Germinal center (tissue), 1 donor: Measurements from ENCODE around the gene GSTM5.
A peak's percentile ranks its signal among the peaks of the same experiment; 100 is the strongest.
"Not testable (repeated sequence)": the region's sequence is repeated elsewhere in the genome, so short reads cannot be mapped to it uniquely, and the experiment has no call there.

Experiments used
- DNase-seq: peaks from one replicate; pipeline ENCODE4 v3.0.0; 2012; ENCODE audit warnings: mixed read lengths, low spot score

GSTM5 gene

DNA sequence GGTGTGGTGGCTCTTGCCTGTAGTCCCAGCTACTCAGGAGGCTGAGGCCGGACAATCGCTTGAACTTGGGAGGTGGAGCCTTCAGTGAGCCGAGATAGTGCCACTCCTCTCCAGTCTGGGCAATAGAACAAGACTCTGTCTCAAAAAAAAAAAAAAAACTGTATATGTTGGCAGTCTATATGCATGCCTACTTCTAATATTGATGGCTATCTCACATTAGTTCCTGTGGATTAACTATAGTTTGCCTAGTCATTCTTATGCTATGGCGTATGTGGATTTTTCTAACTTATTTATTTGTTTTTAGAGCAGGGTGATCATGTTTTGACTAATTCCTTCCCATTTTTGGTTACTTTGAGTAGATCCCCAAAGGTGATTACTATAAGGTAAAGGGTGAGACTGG is 15.0 kb upstream of the GSTM5 start:
- no peak for DNase-seq

DNA sequence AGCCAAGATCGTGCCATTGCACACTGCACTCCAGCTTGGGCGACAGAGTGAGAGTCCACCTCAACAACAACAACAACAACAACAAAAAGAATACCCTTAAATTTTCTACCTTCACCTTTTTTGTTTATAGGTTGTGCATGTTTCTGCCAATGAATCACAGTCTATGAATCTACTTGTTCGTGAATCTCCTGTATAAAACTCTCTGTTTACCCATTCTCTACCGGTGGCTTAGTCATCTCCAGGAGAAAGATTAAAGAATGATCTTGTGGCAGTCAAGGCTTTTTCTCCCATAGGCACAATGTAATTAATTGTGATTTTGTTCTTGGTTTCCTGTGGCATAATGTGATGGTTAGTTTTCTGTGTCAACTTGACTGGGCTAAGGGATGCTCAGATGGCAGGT is 14.2 kb upstream of the GSTM5 start:
- not testable (repeated sequence) for DNase-seq

DNA sequence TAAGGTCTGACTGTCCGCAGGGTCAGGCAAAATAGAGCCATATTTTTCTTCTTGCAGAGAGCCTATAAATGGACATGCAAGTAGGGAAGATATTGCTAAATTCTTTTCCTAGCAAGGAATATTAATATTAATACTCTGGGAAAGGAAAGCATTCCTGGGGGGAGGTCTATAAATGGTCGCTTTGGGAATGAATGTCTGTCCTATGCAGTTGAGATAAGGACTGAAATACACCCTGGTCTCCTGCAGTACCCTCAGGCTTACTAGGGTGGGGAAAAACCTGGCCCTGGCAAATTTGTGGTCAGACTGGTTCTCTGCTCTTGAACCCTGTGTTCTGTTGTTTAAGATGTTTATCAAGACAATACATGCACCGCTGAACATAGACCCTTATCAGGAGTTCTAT is 9.1 kb upstream of the GSTM5 start:
- DNase-seq, result not testable (repeated sequence)

DNA sequence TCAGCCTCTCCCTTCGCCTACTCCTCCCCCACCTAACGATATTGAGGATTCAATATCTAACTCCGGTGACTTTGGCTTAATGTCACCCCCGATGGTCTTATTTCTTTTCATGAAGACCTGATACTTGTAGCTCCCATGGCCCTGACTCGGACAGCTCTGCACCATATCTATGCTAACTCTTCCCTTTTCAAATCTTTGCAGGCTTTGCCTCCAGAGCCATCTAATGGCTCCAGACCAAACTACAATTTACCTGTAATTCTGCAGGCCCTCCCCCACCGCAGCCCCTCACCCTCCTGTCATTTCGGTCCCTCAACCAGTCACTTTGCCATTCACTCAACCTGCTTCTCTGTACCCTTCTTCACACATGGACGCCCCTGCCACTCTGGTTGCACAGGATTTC is 7.9 kb upstream of the GSTM5 start:
- no peak for DNase-seq

DNA sequence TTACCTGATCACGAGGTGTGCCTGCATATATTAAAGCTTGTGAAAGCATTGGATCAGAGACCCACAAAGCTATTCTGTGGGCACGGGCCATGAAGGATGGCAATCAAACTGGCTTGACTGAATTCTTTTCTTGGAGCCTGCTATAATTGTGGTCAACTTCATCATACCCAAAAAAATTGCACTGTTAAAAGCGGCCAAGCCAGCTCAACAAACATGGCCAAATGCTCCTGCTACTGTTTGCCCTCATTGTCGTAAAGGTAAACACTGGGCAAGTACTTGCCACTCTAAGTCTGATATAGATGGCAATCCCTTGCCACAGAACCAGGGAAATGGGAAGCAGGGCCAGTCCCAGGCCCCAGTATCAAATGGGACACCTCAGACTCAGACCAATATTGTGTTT is 6.6 kb upstream of the GSTM5 start:
- DNase-seq, result no peak

DNA sequence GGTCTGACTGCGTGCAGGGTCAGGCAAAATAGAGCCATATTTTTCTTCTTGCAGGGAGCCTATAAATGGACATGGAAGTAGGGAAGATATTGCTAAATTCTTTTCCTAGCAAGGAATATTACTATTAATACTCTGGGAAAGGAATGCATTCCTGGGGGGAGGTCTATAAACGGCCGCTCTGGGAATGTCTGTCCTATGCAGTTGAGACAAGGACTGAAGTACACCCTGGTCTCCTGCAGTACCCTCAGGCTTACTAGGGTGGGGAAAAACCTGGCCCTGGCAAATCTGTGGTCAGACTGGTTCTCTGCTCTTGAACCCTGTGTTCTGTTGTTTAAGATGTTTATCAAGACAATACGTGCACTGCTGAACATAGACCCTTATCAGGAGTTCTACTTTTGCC is 3.1 kb upstream of the GSTM5 start:
- not testable (repeated sequence) for DNase-seq

DNA sequence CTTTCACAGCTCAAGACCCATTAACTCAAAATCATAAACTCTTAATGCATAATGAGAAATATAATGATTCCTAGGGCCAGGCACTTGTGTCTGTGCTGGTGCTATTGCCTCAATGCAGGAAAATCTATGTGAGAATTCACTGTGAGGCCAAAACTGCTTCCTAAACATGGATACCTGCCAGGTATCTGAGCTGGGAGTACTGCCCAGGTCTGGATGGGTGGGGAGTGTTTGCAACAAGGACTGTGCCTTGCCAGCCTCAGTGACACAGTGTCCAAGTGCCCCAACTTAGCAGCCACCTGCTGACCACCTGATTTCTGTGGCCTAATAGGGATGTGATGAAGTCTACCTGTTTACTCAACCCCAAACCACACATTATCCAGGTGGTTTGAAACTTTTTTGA is 2.2 kb upstream of the GSTM5 start:
- DNase-seq, result not testable (repeated sequence)

DNA sequence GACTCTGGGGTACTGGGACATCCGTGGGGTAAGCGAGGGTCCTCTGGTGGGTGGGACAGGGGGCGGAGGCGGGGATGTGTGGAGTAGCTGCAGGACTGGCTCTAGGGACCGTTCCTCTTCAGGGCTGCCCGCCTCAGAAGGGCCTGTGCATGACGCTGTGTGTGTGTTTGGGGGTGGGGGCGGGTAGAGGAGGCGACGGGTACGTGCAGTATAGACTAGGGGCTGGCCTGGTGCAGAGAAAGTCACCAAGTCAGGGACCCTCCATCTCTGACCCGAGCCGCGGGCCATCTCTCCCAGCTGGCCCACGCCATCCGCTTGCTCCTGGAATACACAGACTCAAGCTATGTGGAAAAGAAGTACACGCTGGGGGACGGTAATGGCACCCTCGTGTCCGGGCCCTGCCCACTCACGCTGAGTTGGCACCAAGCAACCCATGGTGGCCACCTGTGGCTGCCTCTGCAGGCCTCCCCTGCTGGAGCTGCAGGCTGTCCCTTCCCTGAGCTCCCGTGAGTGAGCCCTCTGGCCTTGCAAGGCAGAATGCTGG is 342 bp downstream of the GSTM5 start:
- DNase-seq, result peak; percentile 1

DNA sequence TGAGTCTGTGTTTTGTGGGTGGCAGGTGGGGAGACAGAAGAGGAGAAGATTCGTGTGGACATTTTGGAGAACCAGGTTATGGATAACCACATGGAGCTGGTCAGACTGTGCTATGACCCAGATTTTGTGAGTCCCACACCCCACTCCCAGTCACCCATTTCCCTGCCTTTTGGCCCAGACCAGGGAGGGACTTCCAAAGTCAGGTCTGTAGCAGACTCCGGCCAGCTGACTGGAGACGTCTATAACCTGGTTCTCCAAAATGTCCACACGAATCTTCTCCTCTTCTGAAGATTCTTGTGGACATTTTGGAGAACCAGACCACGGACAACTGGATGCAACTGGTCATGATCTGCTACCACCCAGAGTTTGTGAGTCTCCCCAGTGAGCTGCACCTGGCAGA is 1.6 kb downstream of the GSTM5 start:
- DNase-seq, result peak; percentile 0

DNA sequence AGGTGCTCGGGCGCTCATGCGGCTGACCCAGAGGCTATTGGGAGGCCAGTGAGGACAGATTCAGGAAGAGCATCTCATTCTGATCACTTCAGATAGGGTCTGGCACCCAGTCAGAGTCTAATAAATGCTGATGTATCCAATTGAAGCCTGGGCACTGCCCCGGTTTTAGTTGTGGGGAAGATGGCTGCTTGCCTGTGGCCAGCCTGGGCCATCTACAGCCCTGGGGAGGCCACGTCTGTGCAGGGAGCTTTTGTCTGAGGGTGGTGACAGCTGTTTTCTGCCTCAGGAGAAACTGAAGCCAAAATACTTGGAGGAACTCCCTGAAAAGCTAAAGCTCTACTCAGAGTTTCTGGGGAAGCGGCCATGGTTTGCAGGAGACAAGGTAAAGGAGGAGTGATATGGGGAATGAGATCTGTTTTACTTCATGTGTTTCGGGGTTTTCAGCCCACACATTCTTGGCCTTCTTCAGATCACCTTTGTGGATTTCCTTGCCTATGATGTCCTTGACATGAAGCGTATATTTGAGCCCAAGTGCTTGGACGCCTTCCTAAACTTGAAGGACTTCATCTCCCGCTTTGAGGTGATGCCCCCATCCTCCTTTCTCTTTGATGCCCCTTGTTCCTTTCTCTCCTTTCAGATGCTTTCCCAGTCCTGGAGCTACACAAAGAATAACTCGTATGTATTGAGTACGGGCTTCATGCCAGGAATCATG is 2.8 kb downstream of the GSTM5 start:
- DNase-seq, result peak; percentile 0

DNA sequence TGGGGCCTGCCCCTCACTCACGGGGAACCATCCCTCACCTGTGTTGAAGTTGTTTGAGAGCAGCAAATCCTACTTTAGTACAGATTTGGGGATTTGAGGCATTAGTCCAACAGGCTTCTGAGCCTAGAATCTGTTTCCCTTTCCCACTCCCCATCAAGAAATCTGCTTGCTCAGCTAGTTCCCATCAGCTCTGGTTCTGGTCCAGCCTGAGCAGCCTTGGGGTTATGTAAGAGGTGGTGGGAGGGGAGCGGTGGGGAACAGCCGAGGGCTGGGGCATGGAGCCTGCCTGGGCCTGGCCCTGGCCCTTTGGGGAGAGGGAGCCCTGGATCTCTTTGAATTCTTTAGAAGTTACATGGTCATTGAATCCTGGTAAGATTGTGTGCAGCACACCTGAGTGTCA is 4.1 kb downstream of the GSTM5 start:
- no peak for DNase-seq

DNA sequence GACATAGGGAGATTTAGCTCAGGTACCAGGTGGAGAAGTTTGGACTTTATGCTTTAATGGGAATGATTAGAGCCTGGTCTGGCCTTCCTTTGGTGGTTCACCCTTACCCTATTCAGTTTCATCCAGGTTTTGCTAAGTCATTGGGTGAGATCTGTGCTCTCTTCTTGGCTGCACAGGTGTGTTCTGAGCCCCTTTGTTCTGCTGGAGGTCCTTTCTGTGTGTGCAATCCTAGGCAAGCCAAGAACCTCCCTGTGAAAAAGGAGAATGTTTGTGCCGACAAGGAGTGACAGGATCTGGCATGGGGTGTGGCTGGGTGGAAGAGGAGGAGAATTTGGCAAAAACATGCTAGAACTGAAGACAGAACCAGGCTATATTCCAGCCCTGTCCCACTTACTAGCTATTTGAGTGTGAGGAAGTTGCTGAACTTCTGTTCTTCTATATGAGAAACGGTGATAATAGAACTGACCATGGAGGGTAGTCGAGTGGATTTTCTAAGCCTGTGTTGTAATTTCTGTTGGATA is 4.6 kb downstream of the GSTM5 start:
- no peak for DNase-seq

DNA sequence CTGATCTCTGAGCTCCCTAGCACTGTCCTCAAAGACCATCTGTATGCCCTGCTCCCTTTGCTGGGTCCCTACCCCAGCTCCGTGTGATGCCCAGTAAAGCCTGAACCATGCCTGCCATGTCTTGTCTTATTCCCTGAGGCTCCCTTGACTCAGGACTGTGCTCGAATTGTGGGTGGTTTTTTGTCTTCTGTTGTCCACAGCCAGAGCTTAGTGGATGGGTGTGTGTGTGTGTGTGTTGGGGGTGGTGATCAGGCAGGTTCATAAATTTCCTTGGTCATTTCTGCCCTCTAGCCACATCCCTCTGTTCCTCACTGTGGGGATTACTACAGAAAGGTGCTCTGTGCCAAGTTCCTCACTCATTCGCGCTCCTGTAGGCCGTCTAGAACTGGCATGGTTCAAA is 5.7 kb downstream of the GSTM5 start:
- no peak for DNase-seq

DNA sequence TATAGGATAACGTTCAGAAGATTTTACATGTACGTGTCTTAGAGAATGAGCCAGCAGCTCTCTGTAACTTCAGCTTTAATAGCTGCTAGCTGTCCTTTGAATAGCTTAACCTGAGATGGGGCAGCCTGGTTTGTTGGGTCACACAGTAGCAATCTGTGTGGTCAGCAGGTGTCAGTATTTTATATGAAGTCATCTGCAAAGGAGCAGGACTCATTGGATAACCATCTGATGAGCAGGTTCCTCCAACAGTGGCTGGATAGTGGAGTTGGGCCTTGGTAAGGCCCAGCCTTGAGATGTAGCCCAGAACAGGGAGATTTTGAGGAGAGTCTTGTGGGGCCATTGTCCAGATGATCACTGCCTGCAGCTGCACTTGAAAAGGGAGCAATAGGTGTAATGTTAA is 6.4 kb downstream of the GSTM5 start:
- no peak for DNase-seq

DNA sequence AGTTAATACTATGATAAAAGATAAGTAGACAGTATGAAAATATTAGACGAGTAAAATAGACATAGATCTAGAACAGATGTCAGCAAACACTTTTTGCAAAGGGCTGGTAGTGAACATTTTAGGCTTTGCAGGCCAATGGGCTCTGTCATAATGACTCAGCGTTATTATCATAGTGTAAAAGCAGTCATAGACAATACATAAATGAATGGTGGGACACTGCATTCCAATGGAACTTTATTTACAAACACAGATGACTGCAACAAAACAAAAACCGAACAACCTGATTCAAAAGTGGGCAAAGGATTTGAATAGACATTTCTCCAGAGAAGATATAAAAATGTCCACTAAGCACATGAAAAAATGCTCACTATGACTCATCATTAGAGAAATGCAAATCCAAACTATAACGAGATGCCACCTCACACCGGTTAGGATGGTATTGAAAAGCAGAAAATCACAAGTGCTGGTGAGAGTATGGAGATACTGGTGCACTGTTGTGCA is 7.3 kb downstream of the GSTM5 start:
- no peak for DNase-seq

DNA sequence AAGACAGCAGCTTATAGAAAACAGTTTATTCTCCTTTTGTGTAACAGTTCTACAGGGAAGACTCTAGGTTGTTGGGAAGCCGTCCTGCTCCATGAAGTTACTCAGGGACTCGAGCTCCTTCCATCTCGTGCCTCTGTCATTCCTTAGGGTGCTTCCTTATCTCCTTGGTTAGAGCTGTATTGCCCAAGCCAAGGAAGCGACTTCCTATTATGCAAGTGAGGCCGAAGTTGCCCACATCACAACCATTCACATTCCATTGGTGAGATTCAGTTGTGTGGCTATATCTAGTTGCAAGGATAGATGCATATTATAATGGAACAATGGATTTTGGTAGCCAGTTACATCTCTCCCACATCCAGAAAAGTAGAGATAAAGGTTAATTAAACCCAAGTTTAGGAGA is 9.0 kb downstream of the GSTM5 start:
- no peak for DNase-seq

DNA sequence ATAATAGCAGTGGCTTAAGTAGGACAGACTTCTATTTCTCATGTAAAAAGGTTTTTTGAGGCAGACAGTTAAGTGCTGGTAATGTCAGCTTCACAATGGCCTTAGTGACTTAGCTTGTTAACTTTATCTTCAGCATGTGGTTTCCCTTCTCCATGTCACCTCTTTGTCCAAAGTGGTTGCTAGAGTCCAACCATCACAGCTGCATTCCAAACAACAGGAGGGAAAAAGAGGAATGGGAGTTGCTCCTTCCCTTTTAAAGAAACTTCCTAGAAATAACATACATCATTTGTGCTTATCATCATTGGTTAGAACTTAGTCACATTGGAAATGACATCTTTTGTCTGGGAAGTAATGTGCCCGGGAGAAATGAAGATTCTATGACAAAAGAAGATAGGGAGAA is 9.9 kb downstream of the GSTM5 start:
- DNase-seq, result no peak

DNA sequence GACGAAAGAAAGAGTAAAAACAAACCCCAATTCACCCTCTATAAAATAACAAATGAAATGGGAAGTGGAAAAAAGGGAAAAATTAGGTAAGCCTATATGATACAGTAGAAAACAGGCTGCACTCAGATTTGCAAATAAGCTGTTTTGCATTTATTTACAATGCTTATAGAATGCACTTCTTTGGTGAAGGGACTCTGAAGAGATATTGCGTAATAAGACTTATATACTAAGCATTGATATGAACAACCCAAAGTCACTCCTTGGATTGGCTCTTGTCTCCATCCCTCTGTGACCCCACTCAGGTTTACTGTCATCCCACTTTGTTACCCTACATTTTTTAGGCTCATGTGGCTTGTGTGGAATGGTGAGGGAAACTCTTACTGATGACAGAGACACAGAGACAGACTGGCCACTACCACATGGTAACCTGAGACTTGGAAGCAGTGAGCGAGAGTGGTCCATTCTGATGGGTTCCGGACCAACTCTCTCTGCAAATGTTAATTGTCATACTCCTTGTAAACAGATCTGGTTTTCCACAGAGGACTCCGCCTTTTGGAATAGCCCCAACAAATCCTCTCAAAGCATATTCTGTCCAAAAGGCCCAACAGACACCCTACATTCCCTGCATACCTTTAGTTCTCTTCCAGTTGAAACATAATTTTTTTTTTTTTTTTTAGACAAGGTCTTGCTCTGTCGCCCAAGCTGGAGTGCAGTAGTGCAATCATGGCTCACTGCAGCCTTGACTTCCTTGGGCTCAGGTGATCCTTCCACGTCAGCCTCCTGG is 11.0 kb downstream of the GSTM5 start:
- no peak for DNase-seq

DNA sequence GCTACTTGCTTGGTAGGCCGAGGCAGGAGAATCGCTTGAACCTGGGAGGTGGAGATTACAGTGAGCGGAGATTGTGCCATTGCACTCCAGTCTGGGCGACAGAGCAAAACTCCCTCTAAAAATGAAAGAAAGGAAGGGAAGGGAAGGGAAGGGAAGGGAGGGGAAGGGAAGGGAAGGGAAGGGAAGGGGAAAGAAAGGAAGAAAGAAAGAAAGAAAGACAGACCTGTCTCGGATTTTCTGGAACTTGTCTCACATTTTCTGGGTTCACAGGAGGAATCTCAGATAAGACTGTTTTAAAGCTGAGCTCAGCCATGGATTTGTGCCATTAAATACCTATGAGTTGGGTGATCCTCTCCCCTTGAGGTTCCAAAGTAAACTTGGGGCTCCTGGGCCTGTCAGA is 12.9 kb downstream of the GSTM5 start:
- no peak for DNase-seq

DNA sequence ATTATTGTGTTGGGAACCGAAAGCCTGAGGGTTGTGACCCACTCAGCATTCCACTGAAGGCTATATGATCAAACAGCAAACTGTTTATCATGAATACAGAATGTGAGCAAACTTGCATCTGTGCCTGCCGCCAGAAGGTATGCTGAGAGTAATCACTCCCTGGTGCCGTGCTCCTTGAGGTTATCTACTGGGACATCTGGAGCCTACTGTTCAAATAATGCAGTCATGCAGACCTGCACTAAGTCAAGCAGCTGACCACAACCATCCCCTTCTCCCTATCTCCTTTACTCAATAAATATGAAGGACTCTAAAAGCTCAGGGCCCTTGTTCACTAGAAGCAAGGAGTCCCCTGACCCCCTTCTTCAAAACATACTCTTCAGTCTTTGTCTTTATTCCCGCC is 13.5 kb downstream of the GSTM5 start:
- no peak for DNase-seq

DNA sequence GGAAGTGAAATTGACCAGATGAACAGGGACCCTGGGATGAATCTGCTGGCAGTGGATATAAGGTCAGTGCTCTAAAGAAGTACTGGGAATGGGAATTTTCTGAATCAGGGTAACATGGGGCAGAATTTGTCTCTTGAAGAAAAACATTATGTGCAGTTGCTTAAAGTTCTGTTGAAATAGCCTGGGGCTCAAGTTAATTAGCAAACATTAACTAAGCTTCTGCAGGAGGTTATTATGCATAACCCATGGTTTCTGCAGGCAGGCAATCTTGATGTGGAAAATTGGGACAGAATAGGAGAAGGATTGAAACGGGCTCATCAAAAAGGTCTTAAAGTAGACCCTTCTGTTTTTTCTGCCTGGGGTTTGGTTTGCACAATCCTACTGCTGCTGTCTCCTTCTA is 14.0 kb downstream of the GSTM5 start:
- no peak for DNase-seq

DNA sequence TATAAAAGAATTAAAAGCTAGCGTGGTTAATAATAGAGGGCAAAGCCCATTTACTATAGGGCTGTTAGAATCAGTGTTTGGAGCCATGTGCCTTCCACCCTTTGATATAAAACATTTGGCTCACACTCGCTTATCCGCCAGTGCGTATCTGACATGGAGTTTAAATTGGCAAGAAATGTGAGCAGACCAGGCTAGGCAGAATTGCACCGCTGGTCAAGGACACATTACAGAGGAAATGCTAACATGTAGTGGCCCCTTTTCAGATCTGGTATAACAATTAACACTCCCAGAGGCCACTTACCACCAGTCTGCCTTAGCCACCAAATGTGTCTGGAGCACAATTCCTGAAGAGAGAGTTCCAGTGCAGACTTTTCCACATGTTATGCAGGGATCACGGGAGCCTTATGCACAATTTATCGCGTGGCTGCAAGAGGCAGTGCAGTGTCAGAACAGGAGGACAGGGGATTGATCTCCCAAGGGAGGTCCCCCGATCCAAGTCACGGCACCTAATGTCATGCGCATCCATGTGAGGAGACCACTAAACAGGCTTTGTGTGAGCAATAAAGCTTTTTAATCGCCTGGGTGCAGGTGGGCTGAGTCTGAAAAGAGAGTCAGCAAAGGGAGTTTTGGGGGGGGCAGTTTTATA is 14.8 kb downstream of the GSTM5 start:
- DNase-seq, result no peak

DNA sequence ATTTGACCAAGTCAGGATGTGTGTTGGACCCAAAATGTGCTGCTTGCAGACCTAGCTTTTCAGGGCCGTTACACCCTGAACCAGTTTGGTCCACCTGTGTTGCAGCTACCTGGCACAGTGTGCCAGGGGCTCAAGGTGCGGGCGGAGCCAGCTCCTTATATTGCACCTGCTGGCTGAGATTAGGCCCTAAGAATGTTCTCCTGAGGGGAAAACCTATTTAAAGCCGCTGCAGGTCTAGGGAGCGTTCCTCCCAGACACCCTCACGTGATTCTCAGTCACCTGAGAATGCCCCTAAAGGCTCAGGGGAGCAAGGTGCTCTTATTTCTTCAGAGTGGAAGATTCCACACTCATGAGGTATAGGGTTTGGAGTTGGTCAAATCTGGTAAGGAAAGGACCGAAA is 16.8 kb downstream of the GSTM5 start:
- no peak for DNase-seq
